T-helper 9 cell (primary cell): ENCODE results near the gene DSCAM.

Experiments used
- DNase-seq: peaks from one replicate; pipeline ENCODE4 v3.0.0-alpha.2; 2020

DSCAM gene

GRCh38 chr21:39966786-39967185 lies 880.2 kb downstream of the DSCAM start:
- DNase-seq: no peak

GRCh38 chr21:39965026-39965425 lies 881.9 kb downstream of the DSCAM start:
- DNase-seq: no peak

- DNase-seq: no peak
Measured at GRCh38 chr21:39961251-39961650, 885.7 kb downstream of the DSCAM start.
